H1 (cell line): ENCODE data around the gene SPATA7. TPM values are rescaled to one million over a fixed set of nuclear protein-coding genes. Genes with fewer than 3 reads are reported as not detected.

Source experiments
- CTCF ChIA-PET: fragments of 300-600 bp; sonication (Branson Sonifier 250); formaldehyde crosslinking; loops from one replicate; lab custom pipeline; 2021; ENCODE audit not compliant: partially characterized antibody; lab: Charles Lee
- POLR2A ChIA-PET: fragments of 300-600 bp; sonication (Branson Sonifier 250); formaldehyde crosslinking; loops from one replicate; lab custom pipeline; 2021; ENCODE audit warnings: inconsistent platforms; ENCODE audit not compliant: partially characterized antibody; lab: Charles Lee
- DNase-seq, 2 experiments: peaks; one replicate each; pipeline versions ENCODE4 v3.0.0 to v3.0.0-alpha.2; 2010 to 2022; ENCODE audit warnings: low spot score in 2 of 2, low read depth in 1 of 2, mixed read lengths in 1 of 2
- FAIRE-seq: peaks from 2 replicates; lab custom pipeline; 2011; peaks lifted over from hg19 to GRCh38; lab: Jason Lieb, UNC
- H2AFZ ChIP-seq: 2 replicates; pipeline ENCODE4 v1.8.1; 2012; ENCODE audit warnings: low read length, inconsistent platforms
- H2AK5ac ChIP-seq: 2 replicates; pipeline ENCODE4 v1.6.1; 2013; ENCODE audit warnings: low read depth, low read length
- H2BK120ac ChIP-seq: replicated peaks from 2 replicates; pipeline ENCODE3; 2013; ENCODE audit warnings: low read depth, low read length, inconsistent platforms
- H2BK12ac ChIP-seq: 2 replicates; pipeline ENCODE4 v1.6.1; 2013; ENCODE audit warnings: low read depth, low read length
- H2BK15ac ChIP-seq: 2 replicates; pipeline ENCODE4 v1.6.1; 2013; ENCODE audit warnings: low read length
- H2BK20ac ChIP-seq: 2 replicates; pipeline ENCODE4 v1.6.1; 2013; ENCODE audit warnings: low read length
- H2BK5ac ChIP-seq: 2 replicates; pipeline ENCODE4 v1.6.1; 2013; ENCODE audit warnings: low read depth, low read length
- H3K14ac ChIP-seq: 2 replicates; pipeline ENCODE4 v1.6.1; 2013; ENCODE audit warnings: inconsistent platforms; ENCODE audit not compliant: insufficient read length
- H3K18ac ChIP-seq: 2 replicates; pipeline ENCODE4 v1.6.1; 2013; ENCODE audit warnings: low read length; ENCODE audit errors: extremely low read depth
- H3K23ac ChIP-seq: 2 replicates; pipeline ENCODE4 v1.6.1; 2013; ENCODE audit warnings: inconsistent platforms; ENCODE audit not compliant: insufficient read length
- H3K23me2 ChIP-seq: 2 replicates; pipeline ENCODE4 v1.6.1; 2013; ENCODE audit warnings: low read depth, low read length
- H3K27ac ChIP-seq: 2 replicates; pipeline ENCODE4 v1.6.1; 2011; ENCODE audit warnings: low read depth, low read length, inconsistent platforms
- H3K27me3 ChIP-seq, 4 experiments: replicated peaks in 1 of 4; 1 replicate in 1 of 4; 2 replicates in 3 of 4; pipeline versions ENCODE4 v1.6.1 to v1.8.1; 2011 to 2013; ENCODE audit warnings: low read length in 3 of 4, mild to moderate bottlenecking in 3 of 4, inconsistent platforms in 2 of 4, mixed read lengths in 2 of 4, moderate library complexity in 1 of 4; ENCODE audit not compliant: control insufficient read depth in 3 of 4, insufficient read depth in 3 of 4; ENCODE audit errors: extremely low read depth in 1 of 4
- H3K36me3 ChIP-seq, 4 experiments: 2 replicates each; pipeline versions ENCODE4 v1.6.1 to v1.8.1; 2011 to 2013; ENCODE audit warnings: mild to moderate bottlenecking in 4 of 4, low read length in 3 of 4, moderate library complexity in 2 of 4, control low read depth in 1 of 4, inconsistent platforms in 1 of 4; ENCODE audit not compliant: insufficient read depth in 4 of 4, control insufficient read depth in 2 of 4
- H3K4ac ChIP-seq: replicated peaks from 2 replicates; pipeline ENCODE3; 2013; ENCODE audit warnings: low read length, low read depth, mixed read lengths, inconsistent platforms; ENCODE audit not compliant: insufficient read length
- H3K4me1 ChIP-seq, 4 experiments: replicated peaks in 1 of 4; 1 replicate in 1 of 4; 2 replicates in 3 of 4; pipeline versions ENCODE4 v1.6.1 to v1.8.1; 2011 to 2013; ENCODE audit warnings: low read length in 3 of 4, inconsistent platforms in 2 of 4, mixed read lengths in 1 of 4; ENCODE audit not compliant: insufficient read depth in 4 of 4, control insufficient read depth in 3 of 4
- H3K4me2 ChIP-seq, 2 experiments: 2 replicates each; pipeline versions ENCODE4 v1.6.1 to v1.8.1; 2011 to 2013; ENCODE audit warnings: low read depth in 2 of 2, low read length in 2 of 2, control low read depth in 1 of 2, inconsistent platforms in 1 of 2, mild to moderate bottlenecking in 1 of 2; ENCODE audit not compliant: insufficient read depth in 1 of 2
- H3K4me3 ChIP-seq, 4 experiments: fragments of 200-600, 300-600 bp in 1 of 4; sonication (generic), shearing (Covaris generic), sonication (Bioruptor Twin) in 1 of 4; 2 replicates each; pipeline versions ENCODE4 v1.5.1 to v1.8.1; 2011 to 2016; ENCODE audit warnings: low read length in 4 of 4, low read depth in 3 of 4, control low read depth in 2 of 4, inconsistent platforms in 2 of 4, mild to moderate bottlenecking in 2 of 4, mixed read lengths in 1 of 4, moderate library complexity in 1 of 4; ENCODE audit not compliant: insufficient read depth in 2 of 4; ENCODE audit errors: extremely low read depth in 1 of 4
- H3K56ac ChIP-seq: replicated peaks from 2 replicates; pipeline ENCODE3; 2013; ENCODE audit warnings: low read depth, mild to moderate bottlenecking, mixed read lengths, low read length, inconsistent platforms; ENCODE audit not compliant: insufficient read length
- H3K79me1 ChIP-seq: 2 replicates; pipeline ENCODE4 v1.6.1; 2013; ENCODE audit warnings: low read depth, low read length, control low read depth
- H3K79me2 ChIP-seq, 2 experiments: 2 replicates each; pipeline versions ENCODE4 v1.6.1 to v1.8.1; 2012 to 2013; ENCODE audit warnings: low read length in 2 of 2, mild to moderate bottlenecking in 2 of 2, inconsistent platforms in 1 of 2; ENCODE audit not compliant: insufficient read depth in 2 of 2, control insufficient read depth in 1 of 2
- H3K9ac ChIP-seq, 4 experiments: replicated peaks in 1 of 4; 1 replicate in 1 of 4; 2 replicates in 3 of 4; pipeline versions ENCODE4 v1.6.1 to v1.8.1; 2011 to 2013; ENCODE audit warnings: low read depth in 3 of 4, low read length in 3 of 4, control low read depth in 2 of 4, mild to moderate bottlenecking in 2 of 4, moderate library complexity in 2 of 4, inconsistent platforms in 1 of 4; ENCODE audit errors: extremely low read depth in 1 of 4
- H3K9me3 ChIP-seq, 2 experiments: 2 replicates each; pipeline versions ENCODE4 v1.6.1 to v1.8.1; 2012 to 2013; ENCODE audit warnings: mild to moderate bottlenecking in 2 of 2, moderate library complexity in 2 of 2, control low read depth in 1 of 2, inconsistent platforms in 1 of 2, low read depth in 1 of 2, low read length in 1 of 2, mixed read lengths in 1 of 2; ENCODE audit not compliant: insufficient read depth in 2 of 2
- H4K20me1 ChIP-seq, 2 experiments: replicated peaks in 1 of 2; 2 replicates each; pipeline versions ENCODE3 to v1.8.1; 2011 to 2013; ENCODE audit warnings: inconsistent platforms in 2 of 2, low read length in 2 of 2, mild to moderate bottlenecking in 1 of 2; ENCODE audit not compliant: insufficient read depth in 2 of 2, control insufficient read depth in 1 of 2
- H4K5ac ChIP-seq: 2 replicates; pipeline ENCODE4 v1.6.1; 2013; ENCODE audit warnings: low read length, low read depth, mixed read lengths, inconsistent platforms; ENCODE audit not compliant: insufficient read length
- H4K8ac ChIP-seq: 2 replicates; pipeline ENCODE4 v1.8.0; 2013; ENCODE audit warnings: mild to moderate bottlenecking, moderate library complexity, low read length, inconsistent platforms; ENCODE audit not compliant: insufficient read depth; ENCODE audit errors: extremely low read depth
- H4K91ac ChIP-seq: replicated peaks from 2 replicates; pipeline ENCODE3; 2013; ENCODE audit warnings: low read length, mixed read lengths, inconsistent platforms; ENCODE audit not compliant: insufficient read length
- JUN ChIP-seq: IDR thresholded peaks from 2 replicates; pipeline ENCODE4 v1.6.1; 2011; ENCODE audit warnings: low read depth, mild to moderate bottlenecking, improper control_type of control experiment, low read length
- JUND ChIP-seq: IDR thresholded peaks from 2 replicates; pipeline ENCODE4 v1.6.1; 2011; ENCODE audit warnings: mild to moderate bottlenecking, improper control_type of control experiment, low read length
- NRF1 ChIP-seq: IDR thresholded peaks from 2 replicates; pipeline ENCODE4 v1.6.1; 2011; ENCODE audit warnings: mild to moderate bottlenecking, low read depth, low read length, improper control_type of control experiment
- RBBP5 ChIP-seq: IDR thresholded peaks from 2 replicates; pipeline ENCODE4 v1.7.1; 2012; ENCODE audit warnings: low read depth, mild to moderate bottlenecking, inconsistent platforms, low read length, moderate library complexity, borderline replicate concordance
- TAF7 ChIP-seq: optimal IDR thresholded peaks from 2 replicates; pipeline ENCODE3; 2011; ENCODE audit warnings: low read depth, mild to moderate bottlenecking, inconsistent platforms, low read length, moderate library complexity, borderline replicate concordance
- WGBS, 2 experiments: shearing (Covaris generic) in 1 of 2; methylation state at CpG; one replicate each; pipeline versions ENCODE4 v1.1.6 to v1.1.7; 2013 to 2015; ENCODE audit warnings: low lambda C conversion rate in 2 of 2, mixed read lengths in 2 of 2, inconsistent platforms in 1 of 2, low coverage in 1 of 2, missing lambda C conversion rate in 1 of 2; ENCODE audit not compliant: insufficient replicate concordance in 2 of 2, insufficient coverage in 1 of 2, insufficient read length in 1 of 2; ENCODE audit errors: extremely low coverage in 1 of 2, missing lambda C conversion rate in 1 of 2; 5-methylcytosine and 5-hydroxymethylcytosine counted together
- polyA plus RNA-seq, 7 experiments: library from polyadenylated mRNA; depleted of rRNA in 3 of 7; stranded (reverse) in 5 of 7; unstranded in 2 of 7; fragments of >200 nt in 5 of 7; fragments of 200-250 nt in 2 of 7; gene quantifications; 1 replicate in 5 of 7; 2 replicates in 1 of 7; 4 replicates in 1 of 7; pipeline versions ENCODE4 v1.2.1 to v1.2.3, GENCODE V29; 2011 to 2013; ENCODE audit warnings: missing spikeins in 2 of 7, mixed read lengths in 2 of 7
- total RNA-seq: library from RNA; stranded (reverse); fragmentation: NEBNext Ultra II Directional; extraction: Animal tissue kit (Norgen Biotek cat#: 25700); gene quantifications from 2 replicates; pipeline ENCODE4 v1.2.1, GENCODE V29; 2021

SPATA7 gene
- total and polyA plus RNA-seq, 2 of the 8 experiments (the other 6 are each of a cell fraction or from before 2014, with no cell fraction given), result 3.8 to 6.7 TPM

DNA sequence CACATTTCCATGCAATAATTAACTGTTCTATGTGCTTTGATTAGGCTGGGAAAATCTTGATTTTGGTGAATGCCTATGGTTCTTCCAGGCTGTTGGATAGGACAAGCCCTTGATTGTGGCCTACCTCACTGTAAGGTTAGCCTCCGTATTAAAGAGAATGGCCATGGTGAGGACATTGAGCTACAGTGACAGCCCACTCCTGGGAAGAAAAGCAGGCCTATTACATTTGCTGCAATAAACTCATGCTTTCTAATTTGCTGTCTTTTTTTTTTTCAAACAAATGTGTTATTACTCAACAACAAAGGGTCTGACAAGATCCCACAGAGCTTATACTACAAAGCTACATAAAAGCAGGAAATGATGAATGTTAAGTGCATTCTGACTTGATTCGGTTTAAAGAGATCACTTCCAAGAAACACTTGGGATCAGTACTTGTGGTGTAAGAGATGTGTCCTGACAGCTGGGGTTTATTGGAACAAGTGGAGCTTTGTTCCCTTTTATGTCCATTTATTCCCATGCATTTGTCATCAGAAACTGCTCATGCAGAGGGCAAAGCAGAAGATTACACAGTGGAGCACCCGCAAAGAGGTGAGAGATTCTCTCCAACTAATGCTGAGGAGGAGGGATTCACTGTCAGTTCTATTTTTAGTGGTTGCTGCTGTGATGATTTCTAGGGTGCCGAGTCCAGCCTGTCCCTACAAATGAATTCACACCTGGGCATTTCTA lies 33.3 kb upstream of the SPATA7 start:
- ChIA-PET POLR2A (no interaction called here), CTCF (interaction anchor here (0.6 to 2.1 kb wide), 3 partner anchors 28 to 407 kb away, joined by 3 to 8 read pairs (median 3); no protein-coding TSS in a partner anchor)
- no peak overlapping the region for H2BK120ac ChIP-seq
- H3K4me2 ChIP-seq, result no peak overlapping the region
- no peak overlapping the region for H3K27ac ChIP-seq
- no peak overlapping the region for H2BK15ac ChIP-seq
- DNase-seq (no peak), FAIRE-seq (no peak)
- H3K4me3 ChIP-seq, result no peak overlapping the region
- no peak overlapping the region for H4K91ac ChIP-seq
- H3K14ac ChIP-seq, result no peak overlapping the region
- no peak overlapping the region for H3K23ac ChIP-seq
- TF ChIP-seq NRF1 (no peak), TAF7 (no peak), JUN (no peak), JUND (no peak), RBBP5 (no peak)
- no peaks in the 10 kb centered on the region for H3K27me3 ChIP-seq
- no peak overlapping the region for H2BK5ac ChIP-seq
- no peaks in the 10 kb centered on the region for H3K23me2 ChIP-seq
- H3K4ac ChIP-seq, result no peak overlapping the region
- no peaks in the 10 kb centered on the region for H3K79me1 ChIP-seq
- no peaks in the 10 kb centered on the region for H4K20me1 ChIP-seq
- H3K36me3 ChIP-seq, result no peaks in the 10 kb centered on the region
- no peak overlapping the region for H4K8ac ChIP-seq
- no peak overlapping the region for H4K5ac ChIP-seq
- WGBS, 2 experiments, result 75% methylated on average over 4 of the region's 4 CpGs; no CpG with 5 or more reads in 1 of the 2 experiments
- H3K79me2 ChIP-seq, result no peaks in the 10 kb centered on the region
- H3K9me3 ChIP-seq, result no peaks in the 10 kb centered on the region
- no peak overlapping the region for H2AK5ac ChIP-seq
- no peak overlapping the region for H3K56ac ChIP-seq
- H2BK12ac ChIP-seq, result no peak overlapping the region
- H2BK20ac ChIP-seq, result no peak overlapping the region
- H3K4me1 ChIP-seq, result no peaks in the 10 kb centered on the region; a peak in 1 of 7 replicates
- no peak overlapping the region for H3K18ac ChIP-seq
- no peak overlapping the region for H2AFZ ChIP-seq
- no peak overlapping the region for H3K9ac ChIP-seq
